IMR-90 (cell line): ENCODE measurements around the gene SLC23A2. TPM values are rescaled to one million over a fixed set of nuclear protein-coding genes. Genes with fewer than 3 reads are reported as not detected.

ENCODE experiments used
- ATAC-seq: fragments of 200-7000 bp; cut with Tn5 transposase; 2 replicates; pipeline ENCODE4 v1.9.1; 2020; ENCODE audit warnings: low read depth, mild to moderate bottlenecking, moderate library complexity
- BruUV-seq: library from RNA; stranded (reverse); fragments of 400-500 nt; replicated peaks from 2 replicates; lab custom pipeline; 2021; lab: Mats Ljungman, UMichigan
- CTCF ChIA-PET: fragments of 300-600 bp; formaldehyde crosslinking; extraction: SDS; loops from one replicate; lab custom pipeline; 2021; ENCODE audit warnings: antibody characterized with exemption; lab: Yijun Ruan, JAX
- POLR2A ChIA-PET: fragments of 300-600 bp; sonication (Branson Sonifier 250); formaldehyde crosslinking; loops from one replicate; lab custom pipeline; 2022; ENCODE audit warnings: antibody characterized with exemption; ENCODE audit not compliant: unreplicated experiment; lab: Charles Lee
- DNase-seq: peaks from one replicate; pipeline ENCODE4 v3.0.0; 2013
- H2AFZ ChIP-seq: replicated peaks from 2 replicates; pipeline ENCODE3; 2013; ENCODE audit warnings: low read length, mild to moderate bottlenecking; ENCODE audit not compliant: poor library complexity
- H2AK5ac ChIP-seq: 2 replicates; pipeline ENCODE4 v1.6.1; 2013; ENCODE audit warnings: low read depth, low read length, inconsistent platforms
- H2AK9ac ChIP-seq: replicated peaks from 2 replicates; pipeline ENCODE3; 2013; ENCODE audit warnings: mild to moderate bottlenecking, low read depth, low read length, moderate library complexity; ENCODE audit not compliant: poor library complexity
- H2BK120ac ChIP-seq: 2 replicates; pipeline ENCODE4 v1.6.1; 2013; ENCODE audit warnings: low read depth, low read length, inconsistent platforms
- H2BK15ac ChIP-seq: 3 replicates; pipeline ENCODE4 v1.6.1; 2013; ENCODE audit warnings: low read depth, low read length, inconsistent platforms
- H2BK20ac ChIP-seq: 2 replicates; pipeline ENCODE4 v1.6.1; 2013; ENCODE audit warnings: low read depth, mild to moderate bottlenecking, inconsistent platforms, low read length, moderate library complexity
- H2BK5ac ChIP-seq: 2 replicates; pipeline ENCODE4 v1.6.1; 2013; ENCODE audit warnings: mild to moderate bottlenecking, low read depth, low read length, inconsistent platforms; ENCODE audit not compliant: poor library complexity, severe bottlenecking
- H3K14ac ChIP-seq: replicated peaks from 2 replicates; pipeline ENCODE4 v1.6.1; 2013; ENCODE audit warnings: low read depth, low read length, inconsistent platforms
- H3K18ac ChIP-seq: 2 replicates; pipeline ENCODE4 v1.6.1; 2013; ENCODE audit warnings: low read depth, low read length, control low read depth
- H3K23ac ChIP-seq: 2 replicates; pipeline ENCODE4 v1.6.1; 2013; ENCODE audit warnings: low read depth, low read length, inconsistent platforms
- H3K27ac ChIP-seq: 2 replicates; pipeline ENCODE4 v1.5.1; 2013; ENCODE audit warnings: mild to moderate bottlenecking, control low read depth, low read length; ENCODE audit not compliant: insufficient read depth
- H3K27me3 ChIP-seq: 2 replicates; pipeline ENCODE4 v1.6.1; 2013; ENCODE audit warnings: low read length; ENCODE audit not compliant: control insufficient read depth, insufficient read depth
- H3K36me3 ChIP-seq: 2 replicates; pipeline ENCODE4 v1.6.1; 2013; ENCODE audit warnings: low read length, mixed read lengths; ENCODE audit not compliant: control insufficient read depth, insufficient read depth
- H3K4ac ChIP-seq: 2 replicates; pipeline ENCODE4 v1.6.1; 2013; ENCODE audit warnings: low read depth, low read length, inconsistent platforms
- H3K4me1 ChIP-seq: 2 replicates; pipeline ENCODE4 v1.6.1; 2013; ENCODE audit warnings: low read length, mixed read lengths; ENCODE audit not compliant: control insufficient read depth, insufficient read depth
- H3K4me2 ChIP-seq: 2 replicates; pipeline ENCODE4 v1.6.1; 2013; ENCODE audit warnings: low read depth, mild to moderate bottlenecking, control low read depth, low read length, moderate library complexity
- H3K4me3 ChIP-seq: 2 replicates; pipeline ENCODE4 v1.5.1; 2013; ENCODE audit warnings: low read depth, mild to moderate bottlenecking, control low read depth, low read length, moderate library complexity; ENCODE audit not compliant: insufficient read depth
- H3K56ac ChIP-seq: 2 replicates; pipeline ENCODE4 v1.6.1; 2013; ENCODE audit warnings: low read length, inconsistent platforms; ENCODE audit not compliant: insufficient read depth; ENCODE audit errors: extremely low read depth
- H3K79me1 ChIP-seq, 2 experiments: 2 replicates each; pipeline ENCODE4 v1.6.1; 2013; ENCODE audit warnings: low read length in 2 of 2, inconsistent platforms in 1 of 2, low read depth in 1 of 2
- H3K9ac ChIP-seq: 2 replicates; pipeline ENCODE4 v1.6.1; 2013; ENCODE audit warnings: low read depth, low read length, control low read depth
- H3K9me1 ChIP-seq: 2 replicates; pipeline ENCODE4 v1.6.1; 2013; ENCODE audit warnings: low read length, inconsistent platforms; ENCODE audit not compliant: insufficient read depth
- H3K9me3 ChIP-seq: 2 replicates; pipeline ENCODE4 v1.6.1; 2013; ENCODE audit warnings: low read length; ENCODE audit not compliant: control insufficient read depth, insufficient read depth
- H4K20me1 ChIP-seq: 2 replicates; pipeline ENCODE4 v1.6.1; 2013; ENCODE audit warnings: low read length, inconsistent platforms; ENCODE audit not compliant: insufficient read depth
- H4K5ac ChIP-seq: 2 replicates; pipeline ENCODE4 v1.6.1; 2013; ENCODE audit warnings: mild to moderate bottlenecking, low read depth, low read length, control low read depth
- H4K8ac ChIP-seq, 2 experiments: 2 replicates each; pipeline ENCODE4 v1.6.1; 2013; ENCODE audit warnings: low read depth in 2 of 2, low read length in 2 of 2, control low read depth in 1 of 2, inconsistent platforms in 1 of 2
- H4K91ac ChIP-seq: 2 replicates; pipeline ENCODE4 v1.6.1; 2013; ENCODE audit warnings: low read depth, low read length, inconsistent platforms; ENCODE audit not compliant: insufficient read depth
- CHD1 ChIP-seq: IDR thresholded peaks from 2 replicates; pipeline ENCODE4 v1.6.1; 2012; ENCODE audit warnings: low read depth, low read length, improper control_type of control experiment
- MXI1 ChIP-seq: IDR thresholded peaks from 2 replicates; pipeline ENCODE4 v1.6.1; 2012; ENCODE audit warnings: low read depth, mild to moderate bottlenecking, low read length, moderate library complexity, borderline replicate concordance
- POLR2A ChIP-seq: IDR thresholded peaks from 2 replicates; pipeline ENCODE4 v1.6.1; 2012; ENCODE audit warnings: mild to moderate bottlenecking, low read depth, low read length
- SMC3 ChIP-seq: fragments of 150-350 bp; IDR thresholded peaks from 2 replicates; pipeline ENCODE4 v1.6.1; 2016; ENCODE audit warnings: low read depth, mild to moderate bottlenecking, antibody characterized with exemption, low read length, moderate library complexity
- WGBS, 2 experiments: methylation state at CpG; one replicate each; pipeline versions ENCODE4 v1.1.5 to v1.1.7; 2013; ENCODE audit warnings: missing lambda C conversion rate in 2 of 2; ENCODE audit not compliant: insufficient read length in 1 of 2; ENCODE audit errors: extremely low coverage in 2 of 2; 5-methylcytosine and 5-hydroxymethylcytosine counted together
- dilution Hi-C: fragments of 300-500 bp; cut with HindIII; formaldehyde crosslinking; loops from one replicate; pipeline ENCODE4 v1.14.3; 2018; ENCODE audit warnings: low sequenced_read_pairs; ENCODE audit not compliant: unreplicated experiment
- in situ Hi-C: fragments of 300-500 bp; cut with MboI; formaldehyde crosslinking; loops from 3 replicates; pipeline ENCODE4 v1.14.3; 2019; ENCODE audit warnings: low sequenced_read_pairs, inconsistent platforms, mixed read lengths
- intact Hi-C: fragments of 100-400 bp; cut with micrococcal nuclease; formaldehyde crosslinking; loops from 2 replicates; pipeline ENCODE4 v1.10.0; 2022
- polyA plus RNA-seq, 3 experiments: library from polyadenylated mRNA; depleted of rRNA; stranded (reverse); fragments of >200 nt; gene quantifications; 2 replicates each; pipeline ENCODE4 v1.2.3, GENCODE V29; 2012; ENCODE audit warnings: low replicate concordance in 1 of 3
- total RNA-seq: library from RNA; depleted of rRNA; stranded (reverse); fragments of >200 nt; gene quantifications from 2 replicates; pipeline ENCODE4 v1.2.3, GENCODE V29; 2012

Gene SLC23A2
- total and polyA plus RNA-seq, 2 of the 4 experiments (the other 2 are of a cell fraction), result 10.2 to 14.4 TPM

- no peak overlapping the region for H3K4me3 ChIP-seq
- H3K4ac ChIP-seq, result peak overlapping the region; percentile 58
- DNase-seq (peak; percentile 10), ATAC-seq (peak; percentile 70)
- in situ Hi-C loops (no loop called here), dilution Hi-C loops (no loop called here), intact Hi-C loops (no loop called here)
- no TSS peak for BruUV-seq
- no peak overlapping the region for H2BK5ac ChIP-seq
- H3K18ac ChIP-seq, result peak overlapping the region; percentile 4; the same call in 1 of the 2 replicates
- H3K14ac ChIP-seq, result peak overlapping the region; percentile 33
- TF ChIP-seq POLR2A (no peak), CHD1 (no peak), MXI1 (no peak), SMC3 (no peak)
- peak overlapping the region; percentile 7; the same call in 1 of the 2 replicates for H3K27ac ChIP-seq
- peaks cover 7% of the 10 kb centered on the region for H3K36me3 ChIP-seq
- peak overlapping the region; percentile 40; the same call in 1 of the 2 replicates for H4K91ac ChIP-seq
- H3K4me1 ChIP-seq, result peaks cover 8% of the 10 kb centered on the region
- H2AK5ac ChIP-seq, result peak overlapping the region; percentile 47; the same call in 1 of the 2 replicates
- no peak overlapping the region for H2AK9ac ChIP-seq
- H4K20me1 ChIP-seq, result peaks cover 4% of the 10 kb centered on the region
- ChIA-PET POLR2A (no interaction called here), CTCF (interaction anchor here (0.7 to 1.3 kb wide), 6 partner anchors 9 to 102 kb away, joined by 3 to 6 read pairs (median 4); no protein-coding TSS in a partner anchor)
- peak overlapping the region; percentile 60 for H3K4me2 ChIP-seq
- H3K79me1 ChIP-seq, result peaks cover 3 to 17% of the 10 kb centered on the region in 2 experiments; a peak in 3 of 4 replicates
- H2AFZ ChIP-seq, result no peak overlapping the region
- 0 out of 2 replicates have a peak, but pooled peaks cover 8% of the 10 kb centered on the region for H3K9me1 ChIP-seq
- WGBS, 2 experiments, result 100% methylated on average over 1 of the region's 8 CpGs; no CpG with 5 or more reads in 1 of the 2 experiments
- peak overlapping the region; percentile 45 for H2BK120ac ChIP-seq
- H3K27me3 ChIP-seq, result no peaks in the 10 kb centered on the region
- no peak overlapping the region for H2BK20ac ChIP-seq
- no peaks in the 10 kb centered on the region for H3K9me3 ChIP-seq
- peak overlapping the region; percentile 30; the same call in 1 of the 3 replicates for H2BK15ac ChIP-seq
- H3K9ac ChIP-seq, result no peak overlapping the region
- no peak overlapping the region for H3K56ac ChIP-seq
- H4K5ac ChIP-seq, result no peak overlapping the region; the same call in 1 of the 2 replicates
- H3K23ac ChIP-seq, result no peak overlapping the region; the same call in 1 of the 2 replicates
- peak overlapping the region in 1 of 2 experiments; percentile 26; a peak in 1 of 4 replicates for H4K8ac ChIP-seq
These were observed 84.1 kb downstream of the SLC23A2 start for GRCh38 chr20:4916971-4917881.
